ENCODE results near the gene LCN6. TPM values are rescaled to one million over a fixed set of nuclear protein-coding genes. Genes with fewer than 3 reads are reported as not detected.
A peak's percentile ranks its signal among the peaks of the same experiment; 100 is the strongest.

Gene LCN6
- total and polyA plus RNA-seq, 9 of the 15 experiments (the other 6 are each of a cell fraction or from before 2014, with no cell fraction given), result 0.10 to 0.45 (median 0.37) TPM; not detected in 5

GRCh38 chr9:136746155-136746490, 2.2 kb downstream of the LCN6 start:
- Histone ChIP-seq H3K9ac (ENCODE audit: insufficient read depth in 1 of 2, low read depth in 2 of 2, low read length in 2 of 2) (peak overlapping the region in 1 of 2 experiments; percentile 86; a peak in 1 of 4 replicates), H3K9me1 (ENCODE audit: control insufficient read depth, insufficient read depth, low read length) (no peaks in the 10 kb centered on the region), H3K4me3 (no peak overlapping the region), H3K79me2 (ENCODE audit: control insufficient read depth, insufficient read depth, low read length) (no peaks in the 10 kb centered on the region), H3K4me1 (replicated peaks in 1 of 2; ENCODE audit: control insufficient read depth in 2 of 2, insufficient read depth in 2 of 2, low read length in 2 of 2) (peaks cover 14 to 83% of the 10 kb centered on the region in 2 experiments), H3K4me2 (ENCODE audit: insufficient read depth, low read length) (peak overlapping the region; percentile 51), H2AFZ (ENCODE audit: low read depth, low read length) (peak overlapping the region; percentile 66), H3K36me3 (ENCODE audit: control insufficient read depth, insufficient read depth, low read length) (no peaks in the 10 kb centered on the region), H4K20me1 (replicated peaks; ENCODE audit: control insufficient read depth, insufficient read depth, low read length) (no peaks in the 10 kb centered on the region), H3K27ac (ENCODE audit: extremely low read depth, low read depth, low read length) (no peak overlapping the region), H3K9me3 (replicated peaks; ENCODE audit: control insufficient read depth, insufficient read depth, low read depth, low read length) (no peaks in the 10 kb centered on the region), H3K27me3 (ENCODE audit: control insufficient read depth in 2 of 2, insufficient read depth in 2 of 2, low read length in 2 of 2) (no peaks in the 10 kb centered on the region; a peak in 1 of 5 replicates)
- in situ Hi-C loops (cut with MboI) (no loop called here), intact Hi-C loops (cut with micrococcal nuclease) (no loop called here)
- TF ChIP-seq MITF (IDR thresholded peaks at IDR 0.05) (no peak), ZBTB7A (IDR thresholded peaks at IDR 0.05; ENCODE audit: borderline replicate concordance, control insufficient read depth, low read depth, low read length) (no peak), NFRKB (IDR thresholded peaks at IDR 0.05; ENCODE audit: low read depth) (no peak), U2AF1 (optimal IDR thresholded peaks at IDR 0.05; ENCODE audit: low read depth, low read length) (no peak), FOSL1 (tag; conservative IDR thresholded peaks at IDR 0.05) (no peak), SMARCA4 (IDR thresholded peaks at IDR 0.05) (no peak), ZKSCAN1 (IDR thresholded peaks at IDR 0.05; ENCODE audit: low read depth, low read length) (no peak)
- TF ChIP-seq, protein P1, sequence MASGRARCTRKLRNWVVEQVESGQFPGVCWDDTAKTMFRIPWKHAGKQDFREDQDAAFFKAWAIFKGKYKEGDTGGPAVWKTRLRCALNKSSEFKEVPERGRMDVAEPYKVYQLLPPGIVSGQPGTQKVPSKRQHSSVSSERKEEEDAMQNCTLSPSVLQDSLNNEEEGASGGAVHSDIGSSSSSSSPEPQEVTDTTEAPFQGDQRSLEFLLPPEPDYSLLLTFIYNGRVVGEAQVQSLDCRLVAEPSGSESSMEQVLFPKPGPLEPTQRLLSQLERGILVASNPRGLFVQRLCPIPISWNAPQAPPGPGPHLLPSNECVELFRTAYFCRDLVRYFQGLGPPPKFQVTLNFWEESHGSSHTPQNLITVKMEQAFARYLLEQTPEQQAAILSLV (tag; IDR thresholded peaks at IDR 0.05), result no peak
- CTCF ChIA-PET (ENCODE audit: low intra/inter-chr PET ratio), result no interaction called here
- 6% methylated on average over 7 of the region's 22 CpGs for WGBS (ENCODE audit: insufficient coverage, low coverage, missing lambda C conversion rate)
- FAIRE-seq (no peak), DNase-seq (ENCODE audit: extremely low read depth in 1 of 4, low spot score in 3 of 4) (no peak), ATAC-seq (no peak)
- BruUV-seq (replicated peaks), result no TSS peak
- POLR2A ChIA-PET, result interaction anchor here (2.0 kb wide), 1 partner anchor 17 kb away, joined by 10 read pairs; no protein-coding TSS in a partner anchor

Measured in K562 (cell line).